GM13977 (cell line): ENCODE results near the gene RASGEF1C.

Source experiments
- DNase-seq: peaks from one replicate; pipeline ENCODE4 v3.0.0; 2012; ENCODE audit warnings: low spot score
- CTCF ChIP-seq: IDR thresholded peaks from 2 replicates; pipeline ENCODE4 v1.5.1; 2012; ENCODE audit warnings: mild to moderate bottlenecking, control low read depth; ENCODE audit not compliant: insufficient read depth; ENCODE audit errors: extremely low read depth, missing control alignments
- in situ Hi-C: fragments of 300-500 bp; cut with MboI; formaldehyde crosslinking; loops from one replicate; pipeline ENCODE4 v1.12.0; 2022; ENCODE audit warnings: low sequenced_read_pairs, low pct_unique_long_range_greater_than_20kb, mixed read lengths, inconsistent platforms; ENCODE audit not compliant: unreplicated experiment

RASGEF1C gene

GRCh38 chr5:180209137-180209581 lies at the start of gene RASGEF1C:
RASGEF1C (minus strand) TSS chr5:180209211; CDS start chr5:180138052, 71,159 bp downstream.
- DNase-seq, result peak; percentile 89
- in situ Hi-C loops, result no loop called here

GRCh38 chr5:180253036-180253824 lies 44.2 kb upstream of the RASGEF1C start:
- no peak for TF ChIP-seq CTCF
- no peak for DNase-seq
- in situ Hi-C loops, result no loop called here

More at GRCh38 chr5:180209137-180209581, at the start of gene RASGEF1C:
- TF ChIP-seq CTCF, result peak; percentile 88

GRCh38 chr5:180251887-180252286 lies 42.9 kb upstream of the RASGEF1C start:
- no peak for TF ChIP-seq CTCF
- DNase-seq, result no peak
- in situ Hi-C loops, result no loop called here

- TF ChIP-seq CTCF, result no peak
- in situ Hi-C loops, result no loop called here
These were observed 42.1 kb upstream of the RASGEF1C start for GRCh38 chr5:180251141-180251540.

GRCh38 chr5:180250329-180250728 lies 41.3 kb upstream of the RASGEF1C start:
- TF ChIP-seq CTCF, result no peak
- no peak for DNase-seq
- in situ Hi-C loops, result no loop called here

More at GRCh38 chr5:180251141-180251540, 42.1 kb upstream of the RASGEF1C start:
- DNase-seq, result no peak

- no peak for TF ChIP-seq CTCF
- in situ Hi-C loops, result no loop called here
- no peak for DNase-seq
These were observed 32.6 kb upstream of the RASGEF1C start for GRCh38 chr5:180241600-180241999.
